NCI-H774 (cell line): ENCODE measurements around the gene MAP2K2.

Experiments
- DNase-seq: peaks from one replicate; lab custom pipeline; 2025; lab: John Stamatoyannopoulos, UW

The MAP2K2 gene

GRCh38 chr19:4060621-4061177 is 63.2 kb downstream of the MAP2K2 start:
- DNase-seq: no peak

- no peak for DNase-seq
These were observed 63.9 kb downstream of the MAP2K2 start for GRCh38 chr19:4059891-4060620.

GRCh38 chr19:4059453-4059871 is 64.5 kb downstream of the MAP2K2 start:
- DNase-seq: no peak

- no peak for DNase-seq
These were observed 65.0 kb downstream of the MAP2K2 start for GRCh38 chr19:4058693-4059452.

- no peak for DNase-seq
These were observed 65.8 kb downstream of the MAP2K2 start for GRCh38 chr19:4057931-4058692.

- DNase-seq: no peak
These were observed 68.7 kb downstream of the MAP2K2 start for GRCh38 chr19:4055209-4055552.

- DNase-seq: no peak
These were observed 69.3 kb downstream of the MAP2K2 start for GRCh38 chr19:4054441-4055208.

GRCh38 chr19:4053423-4054324 is 70.2 kb downstream of the MAP2K2 start:
- DNase-seq: no peak

- no peak for DNase-seq
These were observed 70.9 kb downstream of the MAP2K2 start for GRCh38 chr19:4052993-4053422.

- no peak for DNase-seq
These were observed 71.6 kb downstream of the MAP2K2 start for GRCh38 chr19:4052114-4052992.

GRCh38 chr19:4051175-4052101 is 72.5 kb downstream of the MAP2K2 start:
- no peak for DNase-seq

- no peak for DNase-seq
These were observed 74.5 kb downstream of the MAP2K2 start for GRCh38 chr19:4049432-4049831.

GRCh38 chr19:4046946-4047683 is 76.8 kb downstream of the MAP2K2 start:
- no peak for DNase-seq

- no peak for DNase-seq
These were observed 77.6 kb downstream of the MAP2K2 start for GRCh38 chr19:4046362-4046691.

- DNase-seq: no peak
These were observed 78.1 kb downstream of the MAP2K2 start for GRCh38 chr19:4045597-4046361.

- DNase-seq: no peak
These were observed 78.9 kb downstream of the MAP2K2 start for GRCh38 chr19:4044990-4045465.
